HG02884 (cell line): ENCODE data around the gene CFAP43.

Experiments used
- ATAC-seq: cut with Tn5 transposase; IDR thresholded peaks from one replicate; pipeline ENCODE4 v1.9.1; 2021; ENCODE audit warnings: mild to moderate bottlenecking, moderate library complexity; ENCODE audit not compliant: unreplicated experiment

CFAP43 gene, protein sequence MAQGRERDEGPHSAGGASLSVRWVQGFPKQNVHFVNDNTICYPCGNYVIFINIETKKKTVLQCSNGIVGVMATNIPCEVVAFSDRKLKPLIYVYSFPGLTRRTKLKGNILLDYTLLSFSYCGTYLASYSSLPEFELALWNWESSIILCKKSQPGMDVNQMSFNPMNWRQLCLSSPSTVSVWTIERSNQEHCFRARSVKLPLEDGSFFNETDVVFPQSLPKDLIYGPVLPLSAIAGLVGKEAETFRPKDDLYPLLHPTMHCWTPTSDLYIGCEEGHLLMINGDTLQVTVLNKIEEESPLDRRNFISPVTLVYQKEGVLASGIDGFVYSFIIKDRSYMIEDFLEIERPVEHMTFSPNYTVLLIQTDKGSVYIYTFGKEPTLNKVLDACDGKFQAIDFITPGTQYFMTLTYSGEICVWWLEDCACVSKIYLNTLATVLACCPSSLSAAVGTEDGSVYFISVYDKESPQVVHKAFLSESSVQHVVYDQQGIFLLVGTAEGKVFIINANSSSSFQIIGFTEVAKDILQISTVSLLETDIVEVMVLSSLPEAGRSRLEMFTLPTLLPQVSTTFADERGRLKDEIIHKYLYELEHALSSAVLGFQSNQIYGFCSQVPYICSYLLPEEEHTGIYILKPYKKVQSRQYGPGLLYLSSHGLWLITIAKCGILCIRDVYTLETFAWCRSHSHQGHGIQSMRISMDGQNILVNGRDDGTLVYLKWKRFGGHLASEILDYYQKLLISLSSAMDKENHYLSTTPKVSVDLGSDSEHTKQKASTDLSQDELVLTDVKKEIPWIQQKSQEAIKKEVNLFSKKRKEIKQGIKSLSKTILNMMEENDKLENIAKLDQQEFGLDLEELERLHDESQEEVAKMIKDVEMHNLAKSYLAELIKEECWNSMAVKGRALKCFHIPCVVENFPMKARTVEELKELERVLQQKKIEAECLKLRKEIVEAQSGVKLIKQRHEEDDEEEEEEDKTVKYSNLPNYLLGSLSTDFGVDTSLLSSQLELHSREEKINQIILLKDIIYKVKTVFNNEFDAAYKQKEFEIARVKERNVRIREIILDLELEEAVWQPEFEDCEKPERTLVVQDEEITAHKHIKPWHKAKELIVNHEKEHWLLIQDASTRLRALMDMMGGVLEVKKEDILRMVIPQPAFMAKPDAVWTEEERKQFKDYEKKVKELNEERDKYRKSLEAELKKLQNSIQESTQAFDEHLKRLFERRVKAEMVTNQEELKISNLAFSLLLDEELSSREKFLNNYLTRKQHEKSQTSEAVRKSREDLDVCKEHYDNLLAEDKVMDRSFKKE (N-terminal part only)

GRCh38 chr10:104231784-104232612, at the start of gene CFAP43:
Gene CFAP43 (minus strand): TSS chr10:104232364. CDS start chr10:104232246, 118 bp downstream.
- ATAC-seq: peak; percentile 100

GRCh38 chr10:104281694-104282093, 49.5 kb upstream of the CFAP43 start:
- no peak for ATAC-seq

GRCh38 chr10:104279550-104280259, 47.5 kb upstream of the CFAP43 start:
- no peak for ATAC-seq

DNA sequence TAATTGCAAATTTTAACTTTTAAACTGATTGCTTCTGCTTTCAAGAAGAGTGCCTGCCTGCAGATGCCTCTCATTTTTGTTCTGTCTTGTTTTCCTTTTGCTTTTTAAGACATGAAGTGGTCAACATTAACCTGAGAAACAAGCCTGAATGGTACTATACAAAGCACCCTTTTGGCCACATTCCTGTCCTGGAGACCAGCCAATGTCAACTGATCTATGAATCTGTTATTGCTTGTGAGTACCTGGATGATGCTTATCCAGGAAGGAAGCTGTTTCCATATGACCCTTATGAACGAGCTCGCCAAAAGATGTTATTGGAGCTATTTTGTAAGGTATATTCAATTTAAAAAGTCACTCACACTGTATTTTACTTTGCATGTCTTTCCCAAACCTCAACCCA, 45.6 kb upstream of the CFAP43 start:
- ATAC-seq: no peak

- ATAC-seq: no peak
Observed at GRCh38 chr10:104276192-104276591, 44.0 kb upstream of the CFAP43 start.

DNA sequence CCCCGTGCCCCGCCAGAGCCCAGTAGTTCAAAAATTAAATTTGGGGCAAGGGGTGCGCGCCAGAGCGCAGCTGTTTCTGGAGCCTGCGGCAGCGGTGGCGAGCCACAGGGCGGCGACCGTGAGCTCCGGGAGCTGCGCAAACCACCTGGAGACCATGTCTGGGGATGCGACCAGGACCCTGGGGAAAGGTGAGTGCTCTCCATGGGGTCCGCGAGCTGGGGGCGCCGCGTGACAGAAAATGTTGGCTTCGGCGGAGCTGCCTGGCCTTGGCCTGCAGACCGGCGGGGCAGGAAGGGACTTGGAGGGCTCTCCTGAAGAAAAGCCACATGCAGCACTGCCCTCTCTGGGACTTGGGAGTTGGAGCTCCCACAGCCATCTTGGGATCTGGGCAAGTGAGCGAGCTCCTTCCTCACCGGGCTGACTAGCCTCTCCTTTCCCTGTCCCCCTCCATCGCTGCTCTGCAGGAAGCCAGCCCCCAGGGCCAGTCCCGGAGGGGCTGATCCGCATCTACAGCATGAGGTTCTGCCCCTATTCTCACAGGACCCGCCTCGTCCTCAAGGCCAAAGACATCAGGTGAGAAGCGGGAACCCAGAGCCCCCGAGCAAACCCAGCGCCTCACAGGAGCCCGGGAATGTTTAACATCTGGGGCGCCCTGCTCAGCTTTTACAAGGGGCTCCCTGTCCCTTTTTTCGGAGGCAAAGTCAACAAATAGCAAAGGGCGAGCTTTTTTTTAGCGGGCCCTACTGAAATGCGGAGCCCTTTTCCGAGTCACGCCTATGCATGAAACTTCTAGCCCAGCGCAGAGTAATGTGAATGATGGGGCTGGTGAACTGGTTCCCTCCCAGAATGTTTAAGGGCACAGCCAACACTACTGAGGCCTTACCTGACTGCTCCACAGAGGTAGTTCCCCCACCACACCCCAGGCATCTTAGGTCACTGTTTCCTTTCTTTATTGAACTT, 42.9 kb upstream of the CFAP43 start:
- peak; percentile 89 for ATAC-seq

- ATAC-seq: no peak
Observed at GRCh38 chr10:104273899-104274575, 41.9 kb upstream of the CFAP43 start.

DNA sequence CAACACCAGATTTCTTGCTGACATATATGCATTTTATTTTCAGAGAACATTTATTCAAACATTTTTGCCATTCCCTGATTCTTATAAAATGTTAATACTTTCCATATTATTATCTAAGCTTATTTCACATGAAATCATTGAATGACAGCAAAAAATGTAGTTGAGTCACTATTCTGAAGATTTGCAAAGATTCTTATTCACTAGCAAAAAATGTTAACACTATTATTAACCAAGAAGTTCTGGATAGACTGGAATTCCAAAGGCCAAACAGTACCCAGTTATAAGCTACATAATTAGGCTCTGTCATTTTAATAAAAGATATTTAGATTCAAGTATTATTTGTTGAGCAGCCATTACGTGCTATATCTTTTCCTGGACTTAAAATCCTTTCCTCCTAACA, 41.1 kb upstream of the CFAP43 start:
- no peak for ATAC-seq

DNA sequence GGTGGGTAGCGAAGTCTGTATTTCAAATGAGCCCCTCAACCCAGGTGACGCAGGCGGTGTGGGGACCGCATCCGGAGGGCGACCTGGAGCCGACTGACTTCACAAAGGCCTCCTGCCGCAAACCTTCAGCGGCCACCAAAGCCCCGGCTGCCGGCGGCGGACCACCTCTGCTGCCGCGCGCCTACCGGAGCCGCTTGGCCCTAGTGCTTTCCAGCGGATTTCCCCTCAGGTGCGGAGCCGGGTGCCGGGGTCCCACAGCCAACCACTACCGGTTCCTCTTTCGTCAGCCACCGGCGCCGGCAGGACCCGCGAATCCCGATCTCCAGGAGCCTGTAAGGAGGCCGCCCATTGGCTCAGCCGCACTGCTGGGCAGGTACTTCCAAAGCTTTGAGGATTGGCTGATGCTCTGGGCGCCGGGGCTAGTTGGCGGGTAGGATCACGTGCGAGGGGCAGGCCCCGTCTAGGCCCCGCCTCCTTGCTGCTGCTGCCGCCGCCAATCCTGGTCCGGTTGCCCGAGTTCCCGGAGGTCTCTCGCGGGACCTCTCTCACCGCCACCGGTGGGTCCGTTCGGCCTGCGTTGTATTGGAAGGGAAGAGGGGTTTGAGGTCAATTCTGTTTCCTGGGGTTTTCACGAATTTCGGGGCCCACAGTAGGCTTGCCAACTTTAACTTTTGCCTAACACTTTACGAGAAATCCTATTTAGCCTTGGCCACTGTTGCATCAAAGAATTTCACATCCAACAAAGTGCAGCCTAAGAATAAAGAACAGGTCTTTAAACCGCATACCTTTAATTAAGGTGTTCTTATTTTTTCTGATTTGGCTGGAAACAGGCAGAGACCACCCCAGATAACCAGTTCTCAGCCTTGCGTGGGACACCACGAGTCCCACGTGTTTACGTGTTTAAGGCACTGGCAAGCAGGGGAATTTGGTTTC, 36.8 kb upstream of the CFAP43 start, which contains the start of gene GSTO2:
Gene GSTO2, plus strand, starts transcription at position 472 of the 933 bp plus-strand sequence. CDS start 5,732 bp downstream, outside the sequence.
- peak; percentile 99 for ATAC-seq

- ATAC-seq: no peak
Observed at GRCh38 chr10:104268405-104268712, 36.2 kb upstream of the CFAP43 start.

GRCh38 chr10:104267721-104268404, 35.7 kb upstream of the CFAP43 start:
- no peak for ATAC-seq

GRCh38 chr10:104264783-104265182, 32.6 kb upstream of the CFAP43 start:
- no peak for ATAC-seq

DNA sequence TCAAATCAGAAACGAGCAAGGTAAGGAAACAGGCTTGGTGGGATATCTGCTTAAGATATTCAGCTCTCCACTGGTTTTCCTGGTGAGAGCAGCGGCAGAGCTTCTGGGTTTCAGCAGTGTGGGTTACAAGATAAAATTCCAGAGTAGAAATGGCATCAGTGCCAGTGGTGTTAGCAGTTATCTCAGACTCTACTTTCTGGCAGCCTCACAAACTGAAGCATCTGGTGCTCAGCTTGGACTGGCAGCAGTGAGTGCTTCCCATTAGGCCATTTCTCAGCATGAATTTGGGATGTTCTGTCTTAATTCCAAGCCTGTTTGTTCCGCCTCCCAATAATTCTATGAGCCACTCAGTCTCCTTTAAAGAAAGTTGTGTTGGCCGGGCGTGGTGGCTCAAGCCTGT, 29.9 kb upstream of the CFAP43 start:
- ATAC-seq: no peak

DNA sequence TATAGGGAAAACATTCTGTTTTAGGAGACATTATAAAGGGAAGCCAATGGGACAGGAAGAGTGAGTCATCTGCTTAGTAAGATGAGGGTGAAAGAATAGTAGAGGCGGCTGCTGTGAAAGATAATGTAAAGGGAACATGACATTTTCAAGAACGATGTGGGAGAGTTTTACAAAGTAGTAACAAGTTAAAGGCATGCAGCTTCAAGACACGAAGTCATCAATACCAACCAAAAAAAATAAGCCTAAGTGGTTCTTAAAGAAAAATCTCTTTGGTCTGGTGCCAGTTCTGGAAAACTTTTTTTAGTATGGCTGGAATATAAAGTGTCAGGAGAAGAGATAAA, 28.6 kb upstream of the CFAP43 start:
- no peak for ATAC-seq

DNA sequence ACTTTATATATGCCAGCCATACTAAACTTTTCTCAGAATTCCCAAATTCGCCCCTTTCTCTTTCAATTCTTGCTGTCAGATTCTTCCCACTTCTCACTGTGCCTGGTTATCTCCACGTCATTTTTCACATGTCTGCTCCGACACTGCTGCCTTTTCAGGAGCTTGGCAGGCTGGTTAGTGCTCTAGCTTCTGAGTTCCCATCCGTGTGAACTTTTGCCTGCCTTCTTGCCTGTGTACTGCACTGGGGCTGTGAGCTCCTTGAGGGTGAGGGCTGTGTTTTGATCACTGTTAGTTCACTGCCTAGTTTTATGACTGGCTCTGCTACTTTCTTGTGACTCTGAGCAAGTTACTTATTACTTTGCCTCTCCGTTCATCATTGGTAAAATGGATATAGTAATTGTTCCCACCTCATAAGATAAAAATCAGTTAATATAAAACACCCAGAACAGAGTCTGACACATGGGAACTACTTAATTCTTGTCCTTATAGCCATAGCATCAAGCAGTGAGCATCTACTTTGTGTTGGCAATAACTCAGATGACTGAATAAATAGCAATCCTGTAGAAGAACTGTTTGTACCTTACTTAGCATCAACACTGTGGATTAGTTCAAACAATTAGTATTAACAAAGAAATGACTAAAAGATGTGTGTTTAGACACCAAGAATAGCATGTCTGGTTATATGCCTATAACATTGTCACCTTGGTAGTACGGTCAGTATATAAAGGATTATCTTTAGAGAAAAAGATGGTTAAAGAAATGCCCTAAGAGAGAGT, 28.0 kb upstream of the CFAP43 start:
- no peak for ATAC-seq

DNA sequence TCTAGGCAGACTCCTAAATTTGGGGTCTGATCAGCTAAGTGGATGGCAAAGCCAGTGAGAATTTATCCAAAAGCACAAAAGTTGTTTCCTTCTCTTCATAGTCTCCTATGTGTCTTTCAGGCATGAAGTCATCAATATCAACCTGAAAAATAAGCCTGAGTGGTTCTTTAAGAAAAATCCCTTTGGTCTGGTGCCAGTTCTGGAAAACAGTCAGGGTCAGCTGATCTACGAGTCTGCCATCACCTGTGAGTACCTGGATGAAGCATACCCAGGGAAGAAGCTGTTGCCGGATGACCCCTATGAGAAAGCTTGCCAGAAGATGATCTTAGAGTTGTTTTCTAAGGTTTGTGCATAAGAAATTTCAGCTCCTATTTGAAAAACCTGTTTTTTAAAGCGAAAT, 27.3 kb upstream of the CFAP43 start:
- no peak for ATAC-seq
